Dermis blood vessel endothelial cell (primary cell): ENCODE results near the gene DAPK1. TPM values are rescaled to one million over a fixed set of nuclear protein-coding genes. Genes with fewer than 3 reads are reported as not detected.
"Not testable (repeated sequence)": the region's sequence is repeated elsewhere in the genome, so short reads cannot be mapped to it uniquely, and the experiment has no call there.

Experiments
- DNase-seq: peaks from one replicate; pipeline ENCODE4 v3.0.0; 2010
- total RNA-seq: library from RNA; depleted of rRNA; stranded (reverse); fragments of >200 nt; gene quantifications from 2 replicates; pipeline ENCODE4 v1.2.3, GENCODE V29; 2014

The DAPK1 gene
- total RNA-seq, 1 donor from 2014 or later, result 51.6 TPM

GRCh38 chr9:87546704-87547103 is 49.0 kb downstream of the DAPK1 start:
- no peak for DNase-seq

- no peak for DNase-seq
These were observed 50.0 kb downstream of the DAPK1 start for GRCh38 chr9:87547671-87548081.

GRCh38 chr9:87548159-87548558 is 50.5 kb downstream of the DAPK1 start:
- DNase-seq, result no peak

- not testable (repeated sequence) for DNase-seq
These were observed 51.4 kb downstream of the DAPK1 start for GRCh38 chr9:87549088-87549487.

GRCh38 chr9:87549791-87550190 is 52.1 kb downstream of the DAPK1 start:
- no peak for DNase-seq

- no peak for DNase-seq
These were observed 52.7 kb downstream of the DAPK1 start for GRCh38 chr9:87550253-87550954.

GRCh38 chr9:87551772-87552217 is 54.1 kb downstream of the DAPK1 start:
- no peak for DNase-seq

- no peak for DNase-seq
These were observed 56.7 kb downstream of the DAPK1 start for GRCh38 chr9:87554171-87554910.

- DNase-seq, result no peak
These were observed 57.3 kb downstream of the DAPK1 start for GRCh38 chr9:87554976-87555375.

GRCh38 chr9:87556039-87556438 is 58.4 kb downstream of the DAPK1 start:
- DNase-seq, result peak; percentile 66

- no peak for DNase-seq
These were observed 59.2 kb downstream of the DAPK1 start for GRCh38 chr9:87556821-87557220.

GRCh38 chr9:87557996-87558395 is 60.3 kb downstream of the DAPK1 start:
- no peak for DNase-seq

- DNase-seq, result no peak
These were observed 61.0 kb downstream of the DAPK1 start for GRCh38 chr9:87558606-87559190.

GRCh38 chr9:87562062-87562461 is 64.4 kb downstream of the DAPK1 start:
- DNase-seq, result no peak

- DNase-seq, result no peak
These were observed 65.0 kb downstream of the DAPK1 start for GRCh38 chr9:87562530-87563170.

GRCh38 chr9:87564111-87564510 is 66.4 kb downstream of the DAPK1 start:
- DNase-seq, result peak; percentile 41

GRCh38 chr9:87564791-87565241 is 67.1 kb downstream of the DAPK1 start:
- no peak for DNase-seq

- no peak for DNase-seq
These were observed 69.3 kb downstream of the DAPK1 start for GRCh38 chr9:87567001-87567400.

GRCh38 chr9:87567571-87567970 is 69.9 kb downstream of the DAPK1 start:
- no peak for DNase-seq

- DNase-seq, result no peak
These were observed 70.3 kb downstream of the DAPK1 start for GRCh38 chr9:87567983-87568382.

GRCh38 chr9:87568401-87568800 is 70.7 kb downstream of the DAPK1 start:
- DNase-seq, result no peak

GRCh38 chr9:87569008-87569509 is 71.4 kb downstream of the DAPK1 start:
- no peak for DNase-seq

- peak; percentile 84 for DNase-seq
These were observed 71.9 kb downstream of the DAPK1 start for GRCh38 chr9:87569518-87569917.
